Heart left ventricle (tissue), 13 donors: ENCODE results near the gene HIKESHI.

Experiments
- CTCF ChIP-seq, 12 donors: fragments of 200-600 bp; sonication (generic) in 4 of 12; IDR thresholded peaks; one replicate each; pipeline versions ENCODE4 v1.5.0 to v1.8.0; 2018 to 2022; ENCODE audit warnings: antibody characterized with exemption in 12 of 12, mild to moderate bottlenecking in 5 of 12
- POLR2A ChIP-seq, 2 donors: fragments of 450-650 bp; IDR thresholded peaks; one replicate each; pipeline ENCODE4 v1.6.1; 2017; ENCODE audit warnings: antibody characterized with exemption in 2 of 2, mild to moderate bottlenecking in 2 of 2, moderate library complexity in 2 of 2
- donor health status: ischemic (EF 13 %, LVEDD 7.1; RV severe dilation, severe dysfunction).
- donor health status: DM: no; HTN: yes; CAD: no.
- donor health status: DM: no; HTN: no; CAD: no.
- donor health status: ischemic (EF 25% LVEDD 6.9; RV normal size, moderate dysfunction).
- donor health status: ischemic (EF 25% LVEDD 5.7; RV mildly dilated, moderate dysfunction).
- donor health status: ischemic (EF 35%, LVEDD 5.7; RV mildly dilated, moderate dysfunction).
- donor health status: nonischemic (EF 11% LVEDD 7.7; RV severe dilation, severe dysfunction).
- donor health status: DM: yes; HTN: yes; CAD: no.
- donor health status: PGD.
- donor health status: ischemic (EF 29% LVEDD 5.4; RV normal size, mild dysfunction).
- donor health status: nonischemic (EF 23%, LVEDD 6.1; RV moderate dilation, normal function).

DNA sequence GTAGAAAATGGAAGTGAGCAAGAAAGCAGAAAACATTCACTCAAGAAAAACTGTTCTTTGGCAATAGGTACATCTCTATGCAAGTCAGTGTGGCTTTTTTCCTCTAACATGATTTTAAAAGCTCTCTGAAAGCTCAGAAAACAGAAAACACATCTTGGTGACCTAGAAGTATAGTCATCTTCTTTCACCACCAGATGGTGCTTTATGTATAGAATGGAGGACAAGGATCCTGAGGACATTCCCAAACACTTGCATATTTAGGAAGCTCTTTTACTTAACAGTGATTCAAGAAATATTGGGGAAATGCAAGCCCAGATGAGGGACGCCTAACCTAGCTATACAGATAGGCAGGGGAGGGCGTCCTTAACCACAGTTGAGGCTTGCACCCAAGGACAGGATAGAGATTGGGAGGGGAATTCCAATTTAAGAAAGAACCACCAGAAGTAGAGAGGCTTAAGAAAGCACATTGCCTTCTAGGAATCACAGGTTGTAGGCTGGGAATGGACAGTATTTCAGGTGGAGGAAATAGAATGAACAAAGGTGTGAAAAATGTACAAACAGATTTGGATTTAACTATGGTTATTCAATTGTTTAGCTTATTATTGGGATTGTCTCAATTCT lies 58.8 kb downstream of the HIKESHI start:
- peak in 2 of 12 donors; percentile 27 to 30 for TF ChIP-seq CTCF (IDR thresholded peaks at IDR 0.05)
- no peak for TF ChIP-seq POLR2A (IDR thresholded peaks at IDR 0.05)
